ENCODE measurements around the gene PEX14.

DNA sequence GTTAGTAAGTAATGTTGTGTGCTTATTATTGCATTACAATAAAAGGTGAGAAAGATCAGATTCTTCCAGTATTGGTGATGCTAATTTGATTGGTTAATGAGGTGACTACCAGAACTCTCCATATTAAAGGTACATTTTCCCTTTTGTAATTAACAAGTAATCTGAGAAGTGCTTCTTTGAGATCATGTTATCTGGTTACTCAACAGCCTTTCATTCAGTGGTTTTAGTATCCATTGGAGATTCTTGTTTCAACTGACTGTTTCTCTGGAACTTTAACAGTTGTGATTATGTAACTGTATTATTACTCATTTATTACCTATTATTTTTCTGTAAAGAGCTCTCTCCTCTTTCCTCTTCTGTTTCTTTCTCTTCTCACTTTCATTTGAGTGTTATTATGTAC lies 86.7 kb downstream of the PEX14 start:
- TF ChIP-seq CTCF (IDR thresholded peaks at IDR 0.05): no peak
- TF ChIP-seq POLR2A (IDR thresholded peaks at IDR 0.05): no peak
- TF ChIP-seq EP300 (IDR thresholded peaks at IDR 0.05): no peak
- TF ChIP-seq POLR2AphosphoS5 (IDR thresholded peaks at IDR 0.05): no peak

Data from gastroesophageal sphincter (tissue), 3 donors.